K562 (cell line): ENCODE results near the gene FRMPD3.

Experiments
- ARID3B ChIP-seq: fragments of 250-450 bp; sonication (Bioruptor Pico); IDR thresholded peaks from 2 replicates; pipeline ENCODE4 v1.4.0; 2020; ENCODE audit warnings: borderline replicate concordance
- BMI1 ChIP-seq: fragments of 150-350 bp; IDR thresholded peaks from 2 replicates; pipeline ENCODE4 v1.6.1; 2014; ENCODE audit warnings: low read length
- CEBPG ChIP-seq, 3 experiments: fragments of 200-800 bp in 1 of 3; sonication (Bioruptor generic) in 1 of 3; sonication (generic) in 1 of 3; formaldehyde crosslinking in 1 of 3; IDR thresholded peaks in 2 of 3; conservative IDR thresholded peaks in 1 of 3; 2 replicates each; pipeline versions ENCODE4 v1.6.1 to v1.8.0; 2016 to 2022; ENCODE audit warnings: missing compliant biosample characterization in 2 of 3, missing genetic modification characterization in 2 of 3, mild to moderate bottlenecking in 1 of 3, missing genetic modification reagents in 1 of 3
- CHD1 ChIP-seq: fragments of 200-600 bp; sonication (generic); IDR thresholded peaks from one replicate; pipeline ENCODE4 v1.6.1; 2012; ENCODE audit warnings: mild to moderate bottlenecking, moderate library complexity, low read length, inconsistent platforms
- CTCF ChIP-seq, 3 experiments: IDR thresholded peaks in 2 of 3; conservative IDR thresholded peaks in 1 of 3; 2 replicates each; pipeline ENCODE4 v1.5.1; 2011 to 2012; ENCODE audit warnings: low read length in 3 of 3, mild to moderate bottlenecking in 3 of 3, control low read depth in 2 of 3, improper control_type of control experiment in 1 of 3, inconsistent platforms in 1 of 3, low read depth in 1 of 3, mixed read lengths in 1 of 3, moderate library complexity in 1 of 3; ENCODE audit not compliant: insufficient read depth in 2 of 3
- GTF2F1 ChIP-seq: IDR thresholded peaks from 2 replicates; pipeline ENCODE4 v1.6.1; 2011; ENCODE audit warnings: low read depth, low read length, improper control_type of control experiment
- NBN ChIP-seq: fragments of 450-650 bp; IDR thresholded peaks from 2 replicates; pipeline ENCODE4 v1.6.1; 2016; ENCODE audit warnings: low read depth, mild to moderate bottlenecking
- RNF2 ChIP-seq: sonication (generic); IDR thresholded peaks from 2 replicates; pipeline ENCODE4 v1.6.1; 2016
- ZNF133 ChIP-seq: fragments of 250-450 bp; sonication (Bioruptor Pico); IDR thresholded peaks from 2 replicates; pipeline ENCODE4 v1.4.0; 2020; ENCODE audit warnings: mild to moderate bottlenecking
- TF ChIP-seq, protein P1 (sequence below): sonication (generic); formaldehyde crosslinking; IDR thresholded peaks from 2 replicates; pipeline ENCODE4 v1.9.0; 2022; ENCODE audit warnings: mild to moderate bottlenecking, missing genetic modification reagents
- TF ChIP-seq, protein P2 (sequence below): sonication (generic); formaldehyde crosslinking; IDR thresholded peaks from 2 replicates; pipeline ENCODE4 v1.8.0; 2022; ENCODE audit warnings: missing genetic modification reagents, mild to moderate bottlenecking, borderline replicate concordance
- TF ChIP-seq, protein P3 (sequence below): fragments of 450-650 bp; IDR thresholded peaks from 2 replicates; pipeline ENCODE4 v1.6.1; 2016; ENCODE audit warnings: antibody characterized with exemption

- TF ChIP-seq BMI1 (no peak), CEBPG (CRISPR knock-in tag; IDR thresholded peaks at IDR 0.05) (no peak), CEBPG (tag; conservative IDR thresholded peaks at IDR 0.05 in 1 of 2, IDR thresholded peaks at IDR 0.05 in 1 of 2) (no peak), ARID3B (no peak), CHD1 (no peak), CTCF (IDR thresholded peaks at IDR 0.05 in 2 of 3, conservative IDR thresholded peaks at IDR 0.05 in 1 of 3; ENCODE audit: insufficient read depth in 2 of 3, low read depth in 1 of 3, low read length in 3 of 3) (peak in 2 of 3 experiments; percentile 9 to 17; a peak in 1 of 6 replicates), NBN (no peak), ZNF133 (CRISPR knock-in tag) (no peak), GTF2F1 (no peak), RNF2 (no peak)
- TF ChIP-seq, protein P1, sequence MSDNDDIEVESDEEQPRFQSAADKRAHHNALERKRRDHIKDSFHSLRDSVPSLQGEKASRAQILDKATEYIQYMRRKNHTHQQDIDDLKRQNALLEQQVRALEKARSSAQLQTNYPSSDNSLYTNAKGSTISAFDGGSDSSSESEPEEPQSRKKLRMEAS (CRISPR knock-in tag), result no peak
- TF ChIP-seq, protein P2, sequence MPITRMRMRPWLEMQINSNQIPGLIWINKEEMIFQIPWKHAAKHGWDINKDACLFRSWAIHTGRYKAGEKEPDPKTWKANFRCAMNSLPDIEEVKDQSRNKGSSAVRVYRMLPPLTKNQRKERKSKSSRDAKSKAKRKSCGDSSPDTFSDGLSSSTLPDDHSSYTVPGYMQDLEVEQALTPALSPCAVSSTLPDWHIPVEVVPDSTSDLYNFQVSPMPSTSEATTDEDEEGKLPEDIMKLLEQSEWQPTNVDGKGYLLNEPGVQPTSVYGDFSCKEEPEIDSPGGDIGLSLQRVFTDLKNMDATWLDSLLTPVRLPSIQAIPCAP (CRISPR knock-in tag), result no peak
- TF ChIP-seq, protein P3, sequence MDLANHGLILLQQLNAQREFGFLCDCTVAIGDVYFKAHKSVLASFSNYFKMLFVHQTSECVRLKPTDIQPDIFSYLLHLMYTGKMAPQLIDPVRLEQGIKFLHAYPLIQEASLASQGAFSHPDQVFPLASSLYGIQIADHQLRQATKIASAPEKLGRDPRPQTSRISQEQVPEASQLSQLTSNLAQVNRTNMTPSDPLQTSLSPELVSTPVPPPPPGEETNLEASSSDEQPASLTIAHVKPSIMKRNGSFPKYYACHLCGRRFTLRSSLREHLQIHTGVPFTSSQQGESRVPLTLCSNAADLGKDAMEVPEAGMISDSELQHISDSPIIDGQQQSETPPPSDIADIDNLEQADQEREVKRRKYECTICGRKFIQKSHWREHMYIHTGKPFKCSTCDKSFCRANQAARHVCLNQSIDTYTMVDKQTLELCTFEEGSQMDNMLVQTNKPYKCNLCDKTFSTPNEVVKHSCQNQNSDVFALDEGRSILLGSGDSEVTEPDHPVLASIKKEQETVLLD, result no peak
Observed at GRCh38 chrX:107470971-107471370, 21.5 kb downstream of the FRMPD3 start.
